CD4-positive, alpha-beta T cell treated with Interleukin-17A for 4 hours (primary cell): ENCODE data around the gene VAMP3.

Experiments
- DNase-seq: peaks from one replicate; pipeline ENCODE4 v3.0.0-alpha.2; 2020; ENCODE audit warnings: mixed read lengths

Gene VAMP3

GRCh38 chr1:7821282-7821681 is 50.2 kb downstream of the VAMP3 start:
- no peak for DNase-seq

- DNase-seq: no peak
Measured at GRCh38 chr1:7824701-7825100, 53.6 kb downstream of the VAMP3 start.

GRCh38 chr1:7826363-7826762 is 55.3 kb downstream of the VAMP3 start:
- no peak for DNase-seq

- peak; percentile 33 for DNase-seq
Measured at GRCh38 chr1:7827126-7827955, 56.2 kb downstream of the VAMP3 start.
